ENCODE results near the gene P2RY8. TPM values are rescaled to one million over a fixed set of nuclear protein-coding genes. Genes with fewer than 3 reads are reported as not detected.

P2RY8 gene
- total RNA-seq, 3 donors from 2014 or later (not counting 1 experiment from before 2014, with no cell fraction given): 73.7 to 114 (median 107) TPM

DNA sequence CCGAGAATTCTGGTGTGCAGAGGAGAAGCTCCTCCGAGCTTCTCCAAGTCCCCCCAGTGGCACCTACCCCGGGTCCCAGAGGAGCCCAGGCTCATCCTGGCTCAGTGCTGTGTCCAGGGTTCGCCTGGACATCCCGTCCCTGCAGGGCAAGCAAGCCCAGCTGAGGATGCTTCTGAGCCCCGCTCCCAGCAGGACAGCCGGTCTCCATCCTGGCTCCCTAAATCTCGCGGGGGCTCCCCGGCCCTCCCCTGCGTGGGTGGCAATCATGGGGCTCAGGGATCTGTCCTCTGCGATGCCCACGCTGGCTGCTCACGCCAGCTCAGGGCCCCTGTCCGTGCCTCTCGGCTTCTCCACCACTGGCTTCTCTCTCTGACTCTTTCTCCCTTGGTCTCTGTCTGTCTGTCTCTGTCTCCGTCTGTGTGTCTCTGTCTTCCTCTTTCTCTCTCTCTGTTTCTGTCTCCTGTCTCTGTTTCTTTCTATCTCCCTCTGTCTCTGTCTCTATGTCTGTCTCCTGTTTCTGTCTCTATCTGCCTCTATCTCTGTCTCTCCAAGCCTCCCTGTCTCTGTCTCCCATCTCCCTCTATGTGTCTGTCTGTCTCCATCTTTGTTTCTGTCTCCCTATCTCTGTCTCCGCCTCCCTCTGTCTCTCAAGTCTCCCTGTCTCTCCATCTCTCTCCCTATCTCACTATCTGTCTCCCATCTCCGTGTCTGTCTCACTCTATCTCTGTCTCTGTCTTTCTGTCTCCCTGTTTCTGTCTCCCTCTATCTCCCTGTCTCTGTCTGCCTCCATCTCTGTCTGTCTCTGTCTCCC, 117.2 kb downstream of the P2RY8 start:
- Mint-ChIP-seq H3K4me1 (peaks cover 0 to 10% of the 10 kb centered on the region in 2 donors), H3K27ac (peak overlapping the region; percentile 6 to 70), H3K27me3 (ENCODE audit: low read depth in 2 of 2) (no peaks in the 10 kb centered on the region), H3K9me3 (peaks cover 5 to 13% of the 10 kb centered on the region in 2 donors), H3K4me3 (no peak overlapping the region), H3K36me3 (peaks cover 2% of the 10 kb centered on the region)
- Histone ChIP-seq H3K27ac (ENCODE audit: low read length) (no peak overlapping the region), H3K9me3 (ENCODE audit: control insufficient read depth, insufficient read depth, low read length) (peaks cover 26% of the 10 kb centered on the region), H3K36me3 (ENCODE audit: control insufficient read depth, insufficient read depth, low read length) (peaks cover 17% of the 10 kb centered on the region), H3K4me1 (ENCODE audit: control insufficient read depth, insufficient read depth, low read length) (no peaks in the 10 kb centered on the region), H3K27me3 (ENCODE audit: control insufficient read depth, insufficient read depth, low read length) (no peaks in the 10 kb centered on the region), H3K4me3 (ENCODE audit: low read length) (no peak overlapping the region)
- intact Hi-C loops (cut with micrococcal nuclease): no loop called here
- no peak for DNase-seq
- 94% methylated on average over 19 of the region's 19 CpGs for WGBS (ENCODE audit: insufficient coverage)
- peak in 1 of 3 donors; percentile 24 for ATAC-seq
- no peak for TF ChIP-seq CTCF (IDR thresholded peaks at IDR 0.05)

DNA sequence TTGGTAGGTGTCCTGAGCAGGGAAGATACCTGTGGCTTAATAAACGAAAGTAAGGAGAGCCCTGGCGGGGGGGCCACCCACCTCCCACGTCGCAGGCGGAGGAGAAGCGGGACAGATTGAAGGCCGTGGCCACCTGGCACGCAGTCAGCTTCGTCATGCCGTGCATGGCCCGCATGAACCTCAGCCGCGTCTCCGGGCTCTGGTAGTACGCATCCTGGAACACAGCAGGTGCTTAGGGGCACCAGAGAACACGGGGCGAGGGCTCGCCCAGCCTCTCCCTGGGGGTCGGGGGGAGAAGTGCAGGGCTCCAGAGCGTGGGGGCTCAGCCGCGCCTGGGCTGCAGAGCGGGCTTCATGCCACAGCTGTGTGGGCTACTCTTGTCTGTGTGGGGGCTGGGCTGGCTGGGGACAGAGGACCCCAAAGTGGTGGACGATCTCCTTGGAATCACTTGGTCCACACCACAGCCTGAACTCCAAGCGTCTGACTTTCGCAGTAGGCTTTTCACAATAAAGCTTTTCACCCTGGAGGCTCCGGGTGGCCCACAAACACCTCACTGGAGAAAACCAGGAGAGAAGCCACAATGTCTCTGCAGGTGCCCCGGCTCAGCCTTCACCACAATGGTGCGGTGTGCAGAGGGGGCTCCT, 118.0 kb downstream of the P2RY8 start:
- WGBS (ENCODE audit: insufficient coverage): 95% methylated on average over 29 of the region's 29 CpGs
- TF ChIP-seq CTCF (IDR thresholded peaks at IDR 0.05): no peak
- no peak overlapping the region for H3K4me3 ChIP-seq (ENCODE audit: low read length)
- Mint-ChIP-seq H3K27me3 (ENCODE audit: low read depth in 2 of 2) (no peaks in the 10 kb centered on the region), H3K9me3 (peaks cover 5 to 8% of the 10 kb centered on the region in 2 donors), H3K27ac (no peak overlapping the region), H3K4me3 (no peak overlapping the region), H3K4me1 (peaks cover under 1 to 12% of the 10 kb centered on the region in 2 donors), H3K36me3 (peaks cover 1% of the 10 kb centered on the region)
- ATAC-seq: no peak
- peaks cover 19% of the 10 kb centered on the region for H3K36me3 ChIP-seq (ENCODE audit: control insufficient read depth, insufficient read depth, low read length)
- H3K9me3 ChIP-seq (ENCODE audit: control insufficient read depth, insufficient read depth, low read length): peaks cover 26% of the 10 kb centered on the region
- H3K27ac ChIP-seq (ENCODE audit: low read length): no peak overlapping the region
- intact Hi-C loops (cut with micrococcal nuclease): no loop called here
- H3K27me3 ChIP-seq (ENCODE audit: control insufficient read depth, insufficient read depth, low read length): no peaks in the 10 kb centered on the region
- H3K4me1 ChIP-seq (ENCODE audit: control insufficient read depth, insufficient read depth, low read length): no peaks in the 10 kb centered on the region
- DNase-seq: no peak

DNA sequence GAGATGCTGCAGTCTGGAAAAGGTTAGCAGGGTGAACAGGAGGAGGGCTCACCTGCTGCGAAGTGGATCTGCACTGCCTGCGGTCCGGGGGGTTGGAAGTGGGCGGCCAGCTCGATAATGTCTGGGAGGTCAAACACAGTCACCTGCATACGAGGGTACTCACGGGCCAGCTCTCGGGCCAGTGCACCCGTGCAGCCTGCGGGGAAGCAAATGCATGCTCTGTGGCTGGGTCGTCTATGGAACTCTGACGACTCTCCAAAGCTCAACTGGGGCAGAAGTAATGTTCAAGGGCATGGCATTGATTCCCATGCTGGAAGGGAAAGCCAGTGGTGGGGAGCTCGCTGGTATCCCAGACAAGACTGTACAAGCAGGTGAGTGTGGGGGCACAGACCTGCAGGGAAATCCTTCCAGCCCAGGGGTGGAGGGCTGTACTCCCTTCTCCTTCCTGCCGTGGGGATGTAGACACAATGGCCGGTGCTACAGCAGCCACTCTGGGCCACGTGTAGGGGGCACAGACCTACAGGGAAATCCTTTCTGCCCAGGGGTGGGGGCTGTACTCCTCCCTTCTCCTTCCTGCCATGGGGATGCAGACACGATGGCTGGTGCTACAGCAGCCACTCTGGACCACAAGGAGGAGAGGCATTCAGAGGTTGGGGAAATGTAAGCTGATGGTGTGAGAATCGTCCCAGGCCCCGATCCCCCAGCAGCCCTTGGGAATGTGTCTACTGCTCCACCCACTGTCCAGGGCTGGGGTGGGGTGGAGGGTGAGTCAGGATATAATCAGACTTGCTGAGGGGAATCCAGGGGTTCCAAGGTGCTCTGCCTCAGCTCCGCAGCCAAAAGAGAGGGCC, 118.8 kb downstream of the P2RY8 start:
- no peak overlapping the region for H3K27ac Mint-ChIP-seq
- H3K4me3 Mint-ChIP-seq: no peak overlapping the region
- H3K36me3 Mint-ChIP-seq: peaks cover 8% of the 10 kb centered on the region
- WGBS (ENCODE audit: insufficient coverage): 97% methylated on average over 20 of the region's 20 CpGs
- Histone ChIP-seq H3K36me3 (ENCODE audit: control insufficient read depth, insufficient read depth, low read length) (peaks cover 20% of the 10 kb centered on the region), H3K4me1 (ENCODE audit: control insufficient read depth, insufficient read depth, low read length) (no peaks in the 10 kb centered on the region), H3K4me3 (ENCODE audit: low read length) (no peak overlapping the region), H3K9me3 (ENCODE audit: control insufficient read depth, insufficient read depth, low read length) (peaks cover 24% of the 10 kb centered on the region), H3K27ac (ENCODE audit: low read length) (no peak overlapping the region), H3K27me3 (ENCODE audit: control insufficient read depth, insufficient read depth, low read length) (no peaks in the 10 kb centered on the region)
- H3K9me3 Mint-ChIP-seq: peaks cover 3 to 5% of the 10 kb centered on the region in 2 donors
- intact Hi-C loops (cut with micrococcal nuclease): no loop called here
- H3K27me3 Mint-ChIP-seq (ENCODE audit: low read depth in 2 of 2): no peaks in the 10 kb centered on the region
- peaks cover 7 to 16% of the 10 kb centered on the region in 2 donors for H3K4me1 Mint-ChIP-seq
- TF ChIP-seq CTCF (IDR thresholded peaks at IDR 0.05): no peak
- ATAC-seq (no peak), DNase-seq (no peak)
